Measurements from ENCODE around the gene DNPH1.

GRCh38 chr6:43269273-43270007, 40.2 kb upstream of the DNPH1 start:
- TF ChIP-seq CTCF (IDR thresholded peaks at IDR 0.05 in 4 of 5, conservative IDR thresholded peaks at IDR 0.05 in 1 of 5) (no peak), POLR2A (IDR thresholded peaks at IDR 0.05) (no peak)
